H1 (cell line): ENCODE data around the gene EXOSC1.

Experiments used
- CBX8 ChIP-seq: fragments of 300-800, 300-1000 bp; sonication (generic); IDR thresholded peaks from 2 replicates; pipeline ENCODE4 v1.7.1; 2016; ENCODE audit warnings: low read depth, low read length, borderline replicate concordance
- CTCF ChIP-seq, 3 experiments: IDR thresholded peaks; 1 replicate in 2 of 3; 2 replicates in 1 of 3; pipeline versions ENCODE4 v1.5.1 to v1.6.1; 2011; ENCODE audit warnings: low read length in 3 of 3, mild to moderate bottlenecking in 3 of 3, inconsistent platforms in 2 of 3, low read depth in 1 of 3, moderate library complexity in 1 of 3; ENCODE audit not compliant: insufficient read depth in 1 of 3; ENCODE audit errors: control extremely low read depth in 1 of 3
- EZH2 ChIP-seq: fragments of 200-600 bp; sonication (generic); IDR thresholded peaks from 2 replicates; pipeline ENCODE4 v1.7.1; 2012; ENCODE audit warnings: low read depth, mild to moderate bottlenecking, moderate library complexity, low read length, inconsistent platforms; ENCODE audit not compliant: severe bottlenecking
- FOSL1 ChIP-seq: IDR thresholded peaks from 2 replicates; pipeline ENCODE4 v1.6.1; 2011; ENCODE audit warnings: mild to moderate bottlenecking, low read depth, low read length, moderate library complexity; ENCODE audit not compliant: insufficient read depth
- GABPA ChIP-seq: IDR thresholded peaks from 2 replicates; pipeline ENCODE4 v1.6.1; 2011; ENCODE audit warnings: mild to moderate bottlenecking, low read length, moderate library complexity, borderline replicate concordance; ENCODE audit not compliant: insufficient read depth
- HDAC6 ChIP-seq: IDR thresholded peaks from one replicate; pipeline ENCODE4 v1.7.1; 2012; ENCODE audit warnings: low read depth, mild to moderate bottlenecking, inconsistent platforms, low read length, moderate library complexity
- NRF1 ChIP-seq: IDR thresholded peaks from 2 replicates; pipeline ENCODE4 v1.6.1; 2011; ENCODE audit warnings: mild to moderate bottlenecking, low read depth, low read length, improper control_type of control experiment
- POLR2A ChIP-seq, 2 experiments: IDR thresholded peaks; 1 replicate in 1 of 2; 2 replicates in 1 of 2; pipeline ENCODE4 v1.6.1; 2011; ENCODE audit warnings: low read depth in 2 of 2, low read length in 2 of 2, mild to moderate bottlenecking in 2 of 2; ENCODE audit errors: control extremely low read depth in 1 of 2
- POLR2AphosphoS5 ChIP-seq: IDR thresholded peaks from 2 replicates; pipeline ENCODE4 v1.6.1; 2011; ENCODE audit warnings: low read depth, low read length
- SP1 ChIP-seq: IDR thresholded peaks from 2 replicates; pipeline ENCODE4 v1.6.1; 2011; ENCODE audit warnings: low read depth, low read length
- TAF1 ChIP-seq: IDR thresholded peaks from 2 replicates; pipeline ENCODE4 v1.6.1; 2011; ENCODE audit warnings: mild to moderate bottlenecking, low read depth, low read length
- TCF12 ChIP-seq: IDR thresholded peaks from 2 replicates; pipeline ENCODE4 v1.6.1; 2011; ENCODE audit warnings: low read depth, mild to moderate bottlenecking, low read length
- USF2 ChIP-seq: IDR thresholded peaks from 2 replicates; pipeline ENCODE4 v1.6.1; 2011; ENCODE audit warnings: low read length, improper control_type of control experiment
- ZNF274 ChIP-seq: IDR thresholded peaks from 2 replicates; pipeline ENCODE4 v1.7.0; 2012; ENCODE audit warnings: low read length, borderline replicate concordance; ENCODE audit errors: extremely low read depth

- TF ChIP-seq USF2: no peak
- no peak for TF ChIP-seq FOSL1
- TF ChIP-seq GABPA: no peak
- TF ChIP-seq POLR2A (IDR thresholded peaks at IDR 0.05; ENCODE audit: control extremely low read depth in 1 of 2, low read depth in 2 of 2, low read length in 2 of 2): no peak
- no peak for TF ChIP-seq EZH2
- no peak for TF ChIP-seq POLR2AphosphoS5
- TF ChIP-seq SP1: no peak
- TF ChIP-seq HDAC6: no peak
- TF ChIP-seq ZNF274: no peak
- TF ChIP-seq CTCF (IDR thresholded peaks at IDR 0.05; ENCODE audit: control extremely low read depth in 1 of 3, insufficient read depth in 1 of 3, low read depth in 1 of 3, low read length in 3 of 3): no peak
- no peak for TF ChIP-seq CBX8
- no peak for TF ChIP-seq TAF1
- TF ChIP-seq TCF12: no peak
- TF ChIP-seq NRF1: no peak
Measured at GRCh38 chr10:97483506-97483905, 37.7 kb upstream of the EXOSC1 start.
